ENCODE data around the gene SLCO1C1.

The SLCO1C1 gene

DNA sequence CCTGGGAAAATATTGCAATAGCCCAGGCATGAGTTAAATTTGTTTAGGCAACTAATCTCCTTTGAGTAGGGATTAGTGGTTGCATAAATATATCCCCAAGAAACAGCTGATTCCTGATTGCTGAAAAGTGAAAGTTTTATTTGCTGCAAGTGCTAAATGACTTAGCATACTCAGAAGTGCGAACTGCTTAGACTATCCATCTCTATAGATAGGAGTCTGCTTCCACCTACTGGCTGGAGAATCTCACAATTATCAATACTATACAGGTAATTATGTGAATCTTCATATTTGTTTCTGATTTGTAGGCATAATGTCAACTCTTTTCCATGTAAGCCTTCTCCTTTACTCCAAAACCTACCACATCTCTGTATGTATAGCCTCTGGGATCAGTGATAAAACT, 103.4 kb downstream of the SLCO1C1 start:
- DNase-seq: no peak

DNA sequence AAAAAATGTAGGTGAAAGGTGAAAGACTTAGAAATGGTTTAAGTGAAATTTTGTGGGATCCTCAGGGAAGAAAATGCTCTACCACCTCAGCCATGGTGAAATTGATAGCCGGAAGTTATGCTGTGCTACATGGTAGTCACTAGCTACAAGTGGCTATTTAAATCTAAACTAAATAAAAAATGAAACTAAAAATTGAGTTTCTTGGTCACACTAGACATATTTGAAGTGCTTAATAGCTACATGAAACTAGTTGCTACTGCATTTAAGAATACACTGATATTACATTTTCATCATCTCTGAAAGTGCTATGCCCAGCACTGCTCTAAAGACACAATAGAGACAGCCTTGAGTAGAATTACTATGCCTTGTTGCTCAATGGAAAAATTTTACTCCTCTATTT, 105.0 kb downstream of the SLCO1C1 start:
- no peak for DNase-seq

DNA sequence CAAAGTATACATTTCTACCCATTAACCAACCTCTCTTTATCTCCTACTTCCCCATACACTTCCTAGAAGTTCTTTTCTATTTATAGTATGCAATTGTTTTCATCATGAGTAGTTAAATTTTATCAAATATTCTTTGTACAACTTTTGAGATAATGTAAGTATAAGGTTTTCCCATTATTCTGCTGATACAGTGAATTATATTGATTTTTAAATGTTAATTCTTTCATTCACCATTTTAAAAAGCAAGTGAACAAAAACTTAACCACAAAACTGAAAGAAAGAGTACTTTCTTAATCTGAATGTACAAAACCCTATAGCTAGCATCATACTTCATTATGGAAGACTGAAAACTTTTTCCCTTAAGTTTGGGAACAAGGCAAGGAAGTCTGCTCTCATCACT, 105.9 kb downstream of the SLCO1C1 start:
- DNase-seq: no peak

Data from stimulated activated naive CD4-positive, alpha-beta T cell (primary cell).